KMS-11 (cell line): ENCODE data around the gene GPRASP1.

Source experiments
- H2AFZ ChIP-seq: fragments of 200-600 bp; sonication (generic); 2 replicates; pipeline ENCODE4 v1.6.1; 2016; ENCODE audit warnings: antibody characterized with exemption, mixed run types, low read depth
- H3K27ac ChIP-seq: fragments of 200-600 bp; sonication (generic); 2 replicates; pipeline ENCODE4 v1.6.1; 2016; ENCODE audit warnings: mild to moderate bottlenecking, mixed run types
- H3K27me3 ChIP-seq: fragments of 200-600 bp; sonication (generic); 2 replicates; pipeline ENCODE4 v1.6.1; 2017; ENCODE audit warnings: mild to moderate bottlenecking, low read depth, mixed run types, moderate library complexity; ENCODE audit not compliant: insufficient read depth
- H3K36me3 ChIP-seq: fragments of 200-600 bp; sonication (generic); 2 replicates; pipeline ENCODE4 v1.6.1; 2017; ENCODE audit warnings: mild to moderate bottlenecking, mixed run types; ENCODE audit not compliant: insufficient read depth
- H3K4me1 ChIP-seq: fragments of 200-600 bp; sonication (generic); 2 replicates; pipeline ENCODE4 v1.6.1; 2016; ENCODE audit warnings: mild to moderate bottlenecking, low read depth, mixed run types; ENCODE audit not compliant: poor library complexity, severe bottlenecking
- H3K4me2 ChIP-seq: fragments of 200-600 bp; sonication (generic); 2 replicates; pipeline ENCODE4 v1.7.0; 2016; ENCODE audit warnings: mild to moderate bottlenecking, mixed run types
- H3K4me3 ChIP-seq: fragments of 200-600 bp; sonication (generic); IDR thresholded peaks from 2 replicates; pipeline ENCODE4 v1.6.1; 2017; ENCODE audit warnings: low read depth, low read length, mixed read lengths; ENCODE audit not compliant: insufficient read depth
- H3K79me2 ChIP-seq: fragments of 200-600 bp; sonication (generic); 2 replicates; pipeline ENCODE4 v1.6.1; 2016; ENCODE audit warnings: low read depth, mixed run types; ENCODE audit not compliant: insufficient read depth
- H3K9ac ChIP-seq: fragments of 200-600 bp; sonication (generic); 2 replicates; pipeline ENCODE4 v1.6.1; 2016; ENCODE audit warnings: mild to moderate bottlenecking, mixed run types
- H4K20me1 ChIP-seq: fragments of 200-600 bp; sonication (generic); 2 replicates; pipeline ENCODE4 v1.6.1; 2016; ENCODE audit warnings: mild to moderate bottlenecking, mixed run types; ENCODE audit not compliant: insufficient read depth
- TF ChIP-seq, protein P1 (sequence below): fragments of 200-600 bp; sonication (generic); conservative IDR thresholded peaks from 2 replicates; pipeline ENCODE4 v1.6.1; 2017; ENCODE audit warnings: low read depth, mild to moderate bottlenecking, antibody characterized with exemption, low read length, moderate library complexity, mixed read lengths

Gene GPRASP1

DNA sequence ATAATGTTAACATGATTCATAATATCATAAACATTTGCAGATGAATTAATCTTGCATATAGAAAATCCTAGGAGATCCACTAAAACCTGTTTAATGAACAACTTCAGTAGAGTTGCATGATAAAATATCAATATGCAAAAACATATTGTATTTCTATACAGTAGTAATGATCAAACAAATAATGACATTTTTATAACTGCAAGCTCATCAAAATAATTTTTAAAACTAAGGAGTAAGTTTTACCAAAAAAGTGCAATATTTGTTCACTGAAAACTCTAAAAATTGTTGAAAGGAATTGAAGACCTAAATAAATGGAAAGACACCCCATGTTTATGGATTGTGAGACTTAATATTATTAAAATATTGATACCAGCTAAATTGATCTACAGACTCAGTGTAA is 45.0 kb downstream of the GPRASP1 start:
- H4K20me1 ChIP-seq, result no peaks in the 10 kb centered on the region
- no peaks in the 10 kb centered on the region for H3K36me3 ChIP-seq
- no peak overlapping the region for H2AFZ ChIP-seq
- no peaks in the 10 kb centered on the region for H3K4me1 ChIP-seq
- no peak overlapping the region for H3K4me3 ChIP-seq
- no peak overlapping the region for H3K4me2 ChIP-seq
- H3K27ac ChIP-seq, result no peak overlapping the region
- TF ChIP-seq, protein P1, sequence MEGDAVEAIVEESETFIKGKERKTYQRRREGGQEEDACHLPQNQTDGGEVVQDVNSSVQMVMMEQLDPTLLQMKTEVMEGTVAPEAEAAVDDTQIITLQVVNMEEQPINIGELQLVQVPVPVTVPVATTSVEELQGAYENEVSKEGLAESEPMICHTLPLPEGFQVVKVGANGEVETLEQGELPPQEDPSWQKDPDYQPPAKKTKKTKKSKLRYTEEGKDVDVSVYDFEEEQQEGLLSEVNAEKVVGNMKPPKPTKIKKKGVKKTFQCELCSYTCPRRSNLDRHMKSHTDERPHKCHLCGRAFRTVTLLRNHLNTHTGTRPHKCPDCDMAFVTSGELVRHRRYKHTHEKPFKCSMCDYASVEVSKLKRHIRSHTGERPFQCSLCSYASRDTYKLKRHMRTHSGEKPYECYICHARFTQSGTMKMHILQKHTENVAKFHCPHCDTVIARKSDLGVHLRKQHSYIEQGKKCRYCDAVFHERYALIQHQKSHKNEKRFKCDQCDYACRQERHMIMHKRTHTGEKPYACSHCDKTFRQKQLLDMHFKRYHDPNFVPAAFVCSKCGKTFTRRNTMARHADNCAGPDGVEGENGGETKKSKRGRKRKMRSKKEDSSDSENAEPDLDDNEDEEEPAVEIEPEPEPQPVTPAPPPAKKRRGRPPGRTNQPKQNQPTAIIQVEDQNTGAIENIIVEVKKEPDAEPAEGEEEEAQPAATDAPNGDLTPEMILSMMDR, result no peak
- H3K9ac ChIP-seq, result no peak overlapping the region
- no peaks in the 10 kb centered on the region for H3K79me2 ChIP-seq
- no peaks in the 10 kb centered on the region for H3K27me3 ChIP-seq

DNA sequence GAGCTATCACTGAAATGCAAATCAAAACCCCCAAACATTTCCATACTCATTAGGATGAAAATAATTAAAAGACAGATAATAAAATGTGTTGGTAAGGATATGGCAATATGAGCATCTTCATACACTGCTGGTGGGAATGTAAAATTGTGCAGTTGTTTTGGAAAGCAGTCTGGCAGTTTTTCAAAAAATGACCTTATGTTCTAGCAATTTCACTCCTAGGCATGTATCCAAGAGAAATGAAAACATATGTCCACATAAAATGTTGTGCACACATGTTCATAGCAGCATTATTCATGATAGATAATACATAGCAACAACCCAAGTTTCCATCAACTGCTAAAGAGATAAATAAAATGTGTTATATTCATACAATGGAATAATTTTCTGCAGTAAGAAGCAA is 46.2 kb downstream of the GPRASP1 start:
- H3K4me2 ChIP-seq, result no peak overlapping the region
- no peaks in the 10 kb centered on the region for H3K36me3 ChIP-seq
- no peak overlapping the region for H3K27ac ChIP-seq
- no peaks in the 10 kb centered on the region for H3K27me3 ChIP-seq
- no peak overlapping the region for H3K9ac ChIP-seq
- no peak overlapping the region for H2AFZ ChIP-seq
- H3K4me1 ChIP-seq, result no peaks in the 10 kb centered on the region
- no peak overlapping the region for H3K4me3 ChIP-seq
- TF ChIP-seq, protein P1, result no peak
- H3K79me2 ChIP-seq, result no peaks in the 10 kb centered on the region
- no peaks in the 10 kb centered on the region for H4K20me1 ChIP-seq
